Measurements from ENCODE around the gene MSN.

GRCh38 chrX:65644621-65645289 is 22.7 kb upstream of the MSN start:
- no peak for TF ChIP-seq CTCF (conservative IDR thresholded peaks at IDR 0.05; ENCODE audit: low read depth, low read length)
- TF ChIP-seq EZH2 (IDR thresholded peaks at IDR 0.05; ENCODE audit: low read length, unreplicated experiment): no peak

All from PC-3 (cell line).